HG03354 (cell line): Measurements from ENCODE around the gene GPAM.
"Not testable (repeated sequence)": the region's sequence is repeated elsewhere in the genome, so short reads cannot be mapped to it uniquely, and the experiment has no call there.

Experiments used
- ATAC-seq: cut with Tn5 transposase; IDR thresholded peaks from one replicate; pipeline ENCODE4 v1.9.1; 2021; ENCODE audit warnings: mild to moderate bottlenecking; ENCODE audit not compliant: unreplicated experiment, poor library complexity, severe bottlenecking

The GPAM gene

GRCh38 chr10:112140110-112140970 lies 43.2 kb downstream of the GPAM start:
- peak; percentile 100 for ATAC-seq

- ATAC-seq = no peak
Observed at GRCh38 chr10:112139176-112139575, 44.4 kb downstream of the GPAM start.

- ATAC-seq = peak; percentile 54
Observed at GRCh38 chr10:112137154-112137987, 46.2 kb downstream of the GPAM start.

- no peak for ATAC-seq
Observed at GRCh38 chr10:112136486-112137153, 46.9 kb downstream of the GPAM start.

- no peak for ATAC-seq
Observed at GRCh38 chr10:112135604-112136003, 48.0 kb downstream of the GPAM start.

- no peak for ATAC-seq
Observed at GRCh38 chr10:112132435-112132834, 51.1 kb downstream of the GPAM start.

GRCh38 chr10:112131996-112132395 lies 51.6 kb downstream of the GPAM start:
- ATAC-seq = no peak

- ATAC-seq = no peak
Observed at GRCh38 chr10:112131346-112131745, 52.2 kb downstream of the GPAM start.

GRCh38 chr10:112126901-112127300 lies 56.7 kb downstream of the GPAM start:
- ATAC-seq = no peak

- no peak for ATAC-seq
Observed at GRCh38 chr10:112126172-112126571, 57.4 kb downstream of the GPAM start.

- no peak for ATAC-seq
Observed at GRCh38 chr10:112124866-112125265, 58.7 kb downstream of the GPAM start.

- no peak for ATAC-seq
Observed at GRCh38 chr10:112122827-112123226, 60.7 kb downstream of the GPAM start.

GRCh38 chr10:112120491-112120890 lies 63.1 kb downstream of the GPAM start:
- ATAC-seq = no peak

- peak; percentile 91 for ATAC-seq
Observed at GRCh38 chr10:112115781-112116385, 67.7 kb downstream of the GPAM start.

GRCh38 chr10:112109779-112110178 lies 73.8 kb downstream of the GPAM start:
- ATAC-seq = not testable (repeated sequence)
